Gastroesophageal sphincter (tissue), 3 donors: Measurements from ENCODE around the gene OPTC.

Experiments
- POLR2A ChIP-seq, 2 donors: fragments of 450-650 bp; IDR thresholded peaks; one replicate each; pipeline ENCODE4 v1.6.1; 2017; ENCODE audit warnings: antibody characterized with exemption in 2 of 2, mild to moderate bottlenecking in 2 of 2, moderate library complexity in 1 of 2
- POLR2AphosphoS5 ChIP-seq: sonication (generic); formaldehyde crosslinking; IDR thresholded peaks from one replicate; pipeline ENCODE4 v1.6.1; 2017; ENCODE audit warnings: antibody characterized with exemption
- TF ChIP-seq, protein P1 (sequence below), 4 experiments: fragments of 200-600 bp in 2 of 4; fragments of 450-650 bp in 2 of 4; sonication (generic) in 1 of 4; IDR thresholded peaks; one replicate each; pipeline ENCODE4 v1.5.1; 2017 to 2019; ENCODE audit warnings: antibody characterized with exemption in 4 of 4, mild to moderate bottlenecking in 2 of 4, moderate library complexity in 2 of 4

DNA sequence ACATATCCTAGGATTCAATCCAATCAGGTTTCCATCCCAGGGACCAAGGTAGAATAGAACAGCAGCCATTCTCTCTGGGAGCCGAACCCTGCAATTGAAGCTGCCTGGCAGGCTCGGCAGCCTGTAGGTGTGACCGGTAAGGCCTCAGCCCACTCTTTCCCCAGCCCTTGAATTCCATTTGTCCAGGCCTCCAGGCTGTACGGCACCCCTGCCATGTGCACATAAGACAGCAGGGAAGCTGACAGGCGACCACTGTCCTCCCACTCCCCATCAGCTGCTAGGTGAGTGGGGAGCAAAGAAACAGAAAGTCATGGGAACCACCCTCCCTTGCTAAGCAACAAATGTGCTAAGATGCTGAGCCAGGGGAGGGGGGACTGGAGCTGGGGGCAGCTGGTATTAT is 23.0 kb downstream of the OPTC start:
- TF ChIP-seq, protein P1, sequence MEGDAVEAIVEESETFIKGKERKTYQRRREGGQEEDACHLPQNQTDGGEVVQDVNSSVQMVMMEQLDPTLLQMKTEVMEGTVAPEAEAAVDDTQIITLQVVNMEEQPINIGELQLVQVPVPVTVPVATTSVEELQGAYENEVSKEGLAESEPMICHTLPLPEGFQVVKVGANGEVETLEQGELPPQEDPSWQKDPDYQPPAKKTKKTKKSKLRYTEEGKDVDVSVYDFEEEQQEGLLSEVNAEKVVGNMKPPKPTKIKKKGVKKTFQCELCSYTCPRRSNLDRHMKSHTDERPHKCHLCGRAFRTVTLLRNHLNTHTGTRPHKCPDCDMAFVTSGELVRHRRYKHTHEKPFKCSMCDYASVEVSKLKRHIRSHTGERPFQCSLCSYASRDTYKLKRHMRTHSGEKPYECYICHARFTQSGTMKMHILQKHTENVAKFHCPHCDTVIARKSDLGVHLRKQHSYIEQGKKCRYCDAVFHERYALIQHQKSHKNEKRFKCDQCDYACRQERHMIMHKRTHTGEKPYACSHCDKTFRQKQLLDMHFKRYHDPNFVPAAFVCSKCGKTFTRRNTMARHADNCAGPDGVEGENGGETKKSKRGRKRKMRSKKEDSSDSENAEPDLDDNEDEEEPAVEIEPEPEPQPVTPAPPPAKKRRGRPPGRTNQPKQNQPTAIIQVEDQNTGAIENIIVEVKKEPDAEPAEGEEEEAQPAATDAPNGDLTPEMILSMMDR (IDR thresholded peaks at IDR 0.05), result no peak
- TF ChIP-seq POLR2AphosphoS5, result no peak
- TF ChIP-seq POLR2A (IDR thresholded peaks at IDR 0.05), result no peak
